ENCODE measurements around the gene SP140L.
"Not testable (repeated sequence)": the region's sequence is repeated elsewhere in the genome, so short reads cannot be mapped to it uniquely, and the experiment has no call there.

Gene SP140L

GRCh38 chr2:230323385-230324106 is 3.4 kb upstream of the SP140L start:
- no peak for DNase-seq

- DNase-seq, result no peak
Observed at GRCh38 chr2:230324503-230324902, 2.5 kb upstream of the SP140L start.

GRCh38 chr2:230325316-230326243 is 1.4 kb upstream of the SP140L start:
- DNase-seq, result no peak

- DNase-seq, result peak; percentile 80 to 87
Observed at GRCh38 chr2:230327418-230328154, 593 bp downstream of the SP140L start.

- DNase-seq, result no peak
Observed at GRCh38 chr2:230328155-230328458, 1.1 kb downstream of the SP140L start.

GRCh38 chr2:230329946-230330605 is 3.1 kb downstream of the SP140L start:
- peak; percentile 56 to 58 for DNase-seq

GRCh38 chr2:230330725-230331124 is 3.7 kb downstream of the SP140L start:
- DNase-seq, result no peak

GRCh38 chr2:230335461-230335863 is 8.5 kb downstream of the SP140L start:
- DNase-seq, result no peak

GRCh38 chr2:230335864-230336506 is 9.0 kb downstream of the SP140L start:
- no peak for DNase-seq

- DNase-seq, result not testable (repeated sequence)
Observed at GRCh38 chr2:230341936-230342528, 15.0 kb downstream of the SP140L start.

- DNase-seq, result not testable (repeated sequence)
Observed at GRCh38 chr2:230343041-230343624, 16.1 kb downstream of the SP140L start.

GRCh38 chr2:230343747-230344146 is 16.8 kb downstream of the SP140L start:
- DNase-seq, result no peak

GRCh38 chr2:230346465-230346864 is 19.5 kb downstream of the SP140L start:
- no peak for DNase-seq

GRCh38 chr2:230346921-230347533 is 20.0 kb downstream of the SP140L start:
- DNase-seq, result no peak

GRCh38 chr2:230347659-230348305 is 20.8 kb downstream of the SP140L start:
- no peak for DNase-seq

- DNase-seq, result no peak
Observed at GRCh38 chr2:230348787-230349186, 21.8 kb downstream of the SP140L start.

- no peak for DNase-seq
Observed at GRCh38 chr2:230356084-230356483, 29.1 kb downstream of the SP140L start.

GRCh38 chr2:230358305-230358704 is 31.3 kb downstream of the SP140L start:
- no peak for DNase-seq

- no peak for DNase-seq
Observed at GRCh38 chr2:230360028-230360427, 33.0 kb downstream of the SP140L start.

GRCh38 chr2:230362030-230362691 is 35.2 kb downstream of the SP140L start:
- DNase-seq, result no peak

Measured in inflammatory macrophage (primary cell).